HepG2 (cell line): ENCODE data around the gene MACROD2.

Source experiments
- CBX5 ChIP-seq: sonication (generic); formaldehyde crosslinking; IDR thresholded peaks from 2 replicates; pipeline ENCODE4 v1.4.0; 2020; ENCODE audit warnings: missing genetic modification reagents, borderline replicate concordance
- ISX ChIP-seq: sonication (generic); formaldehyde crosslinking; conservative IDR thresholded peaks from 2 replicates; pipeline ENCODE4 v1.5.0; 2020; ENCODE audit warnings: missing genetic modification reagents
- JUND ChIP-seq: sonication (generic); formaldehyde crosslinking; IDR thresholded peaks from 2 replicates; pipeline ENCODE4 v1.8.0; 2022; ENCODE audit warnings: mild to moderate bottlenecking, missing genetic modification reagents
- MAF1 ChIP-seq: sonication (generic); formaldehyde crosslinking; IDR thresholded peaks from 2 replicates; pipeline ENCODE4 v1.5.0; 2020; ENCODE audit warnings: missing genetic modification reagents, borderline replicate concordance
- MXI1 ChIP-seq: IDR thresholded peaks from 3 replicates; pipeline ENCODE4 v1.6.1; 2012; ENCODE audit warnings: low read depth, low read length, inconsistent platforms, borderline replicate concordance
- POLR2A ChIP-seq, 2 experiments: IDR thresholded peaks; 2 replicates each; pipeline ENCODE4 v1.6.1; 2011; ENCODE audit warnings: low read depth in 2 of 2, low read length in 2 of 2, mild to moderate bottlenecking in 1 of 2, moderate library complexity in 1 of 2; ENCODE audit not compliant: insufficient read depth in 1 of 2
- ZNF747 ChIP-seq: sonication (generic); formaldehyde crosslinking; IDR thresholded peaks from 2 replicates; pipeline ENCODE4 v1.8.1; 2023; ENCODE audit warnings: missing genetic modification reagents, mild to moderate bottlenecking, borderline replicate concordance
- TF ChIP-seq, protein P1 (sequence below), 2 experiments: IDR thresholded peaks; 2 replicates each; pipeline ENCODE4 v1.6.1; 2011 to 2012; ENCODE audit warnings: low read length in 2 of 2, borderline replicate concordance in 1 of 2, low read depth in 1 of 2, mild to moderate bottlenecking in 1 of 2, moderate library complexity in 1 of 2

- TF ChIP-seq ISX (CRISPR knock-in tag) (no peak), MAF1 (CRISPR knock-in tag) (no peak), JUND (CRISPR knock-in tag) (no peak), MXI1 (no peak), CBX5 (no peak), ZNF747 (CRISPR knock-in tag) (no peak), POLR2A (IDR thresholded peaks at IDR 0.05; ENCODE audit: insufficient read depth in 1 of 2, low read depth in 2 of 2, low read length in 2 of 2) (no peak)
- TF ChIP-seq, protein P1, sequence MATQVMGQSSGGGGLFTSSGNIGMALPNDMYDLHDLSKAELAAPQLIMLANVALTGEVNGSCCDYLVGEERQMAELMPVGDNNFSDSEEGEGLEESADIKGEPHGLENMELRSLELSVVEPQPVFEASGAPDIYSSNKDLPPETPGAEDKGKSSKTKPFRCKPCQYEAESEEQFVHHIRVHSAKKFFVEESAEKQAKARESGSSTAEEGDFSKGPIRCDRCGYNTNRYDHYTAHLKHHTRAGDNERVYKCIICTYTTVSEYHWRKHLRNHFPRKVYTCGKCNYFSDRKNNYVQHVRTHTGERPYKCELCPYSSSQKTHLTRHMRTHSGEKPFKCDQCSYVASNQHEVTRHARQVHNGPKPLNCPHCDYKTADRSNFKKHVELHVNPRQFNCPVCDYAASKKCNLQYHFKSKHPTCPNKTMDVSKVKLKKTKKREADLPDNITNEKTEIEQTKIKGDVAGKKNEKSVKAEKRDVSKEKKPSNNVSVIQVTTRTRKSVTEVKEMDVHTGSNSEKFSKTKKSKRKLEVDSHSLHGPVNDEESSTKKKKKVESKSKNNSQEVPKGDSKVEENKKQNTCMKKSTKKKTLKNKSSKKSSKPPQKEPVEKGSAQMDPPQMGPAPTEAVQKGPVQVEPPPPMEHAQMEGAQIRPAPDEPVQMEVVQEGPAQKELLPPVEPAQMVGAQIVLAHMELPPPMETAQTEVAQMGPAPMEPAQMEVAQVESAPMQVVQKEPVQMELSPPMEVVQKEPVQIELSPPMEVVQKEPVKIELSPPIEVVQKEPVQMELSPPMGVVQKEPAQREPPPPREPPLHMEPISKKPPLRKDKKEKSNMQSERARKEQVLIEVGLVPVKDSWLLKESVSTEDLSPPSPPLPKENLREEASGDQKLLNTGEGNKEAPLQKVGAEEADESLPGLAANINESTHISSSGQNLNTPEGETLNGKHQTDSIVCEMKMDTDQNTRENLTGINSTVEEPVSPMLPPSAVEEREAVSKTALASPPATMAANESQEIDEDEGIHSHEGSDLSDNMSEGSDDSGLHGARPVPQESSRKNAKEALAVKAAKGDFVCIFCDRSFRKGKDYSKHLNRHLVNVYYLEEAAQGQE (IDR thresholded peaks at IDR 0.05; ENCODE audit: borderline replicate concordance in 1 of 2, low read depth in 1 of 2, low read length in 2 of 2) = no peak
Measured at GRCh38 chr20:14715400-14715799, 720.1 kb downstream of the MACROD2 start.
